Measurements from ENCODE around the gene CLCN7. TPM values are rescaled to one million over a fixed set of nuclear protein-coding genes. Genes with fewer than 3 reads are reported as not detected.
A peak's percentile ranks its signal among the peaks of the same experiment; 100 is the strongest.

The CLCN7 gene
- total and polyA plus RNA-seq, 2 of the 13 experiments (the other 11 are each of a cell fraction or from before 2014, with no cell fraction given) = 24.6 to 25.1 TPM

- TF ChIP-seq HMGXB4 (CRISPR knock-in tag; IDR thresholded peaks at IDR 0.05; ENCODE audit: borderline replicate concordance in 1 of 2, low read depth in 1 of 2) (peak in 1 of 2 experiments; percentile 44; a peak in 1 of 4 replicates), KDM2A (CRISPR knock-in tag; IDR thresholded peaks at IDR 0.05; ENCODE audit: borderline replicate concordance, low read depth) (0 out of 2 replicates have a peak, but pooled peaks have one; percentile 19), ZSCAN12 (CRISPR knock-in tag; IDR thresholded peaks at IDR 0.05) (no peak), STAG1 (CRISPR knock-in tag; IDR thresholded peaks at IDR 0.05) (peak; percentile 57), MXD1 (CRISPR knock-in tag; IDR thresholded peaks at IDR 0.05) (peak; percentile 28; the same call in 1 of the 2 replicates), YY1 (IDR thresholded peaks at IDR 0.05; ENCODE audit: insufficient read depth, insufficient replicate concordance, low read depth, low read length) (peak; percentile 28), RBFOX2 (IDR thresholded peaks at IDR 0.05; ENCODE audit: low read depth, low read length) (0 out of 2 replicates have a peak, but pooled peaks have one; percentile 45), ZNF326 (CRISPR knock-in tag; IDR thresholded peaks at IDR 0.05; ENCODE audit: borderline replicate concordance) (no peak), RBM39 (IDR thresholded peaks at IDR 0.05; ENCODE audit: low read depth, low read length, poor library complexity, severe bottlenecking) (peak; percentile 32)
- TF ChIP-seq, protein P1, sequence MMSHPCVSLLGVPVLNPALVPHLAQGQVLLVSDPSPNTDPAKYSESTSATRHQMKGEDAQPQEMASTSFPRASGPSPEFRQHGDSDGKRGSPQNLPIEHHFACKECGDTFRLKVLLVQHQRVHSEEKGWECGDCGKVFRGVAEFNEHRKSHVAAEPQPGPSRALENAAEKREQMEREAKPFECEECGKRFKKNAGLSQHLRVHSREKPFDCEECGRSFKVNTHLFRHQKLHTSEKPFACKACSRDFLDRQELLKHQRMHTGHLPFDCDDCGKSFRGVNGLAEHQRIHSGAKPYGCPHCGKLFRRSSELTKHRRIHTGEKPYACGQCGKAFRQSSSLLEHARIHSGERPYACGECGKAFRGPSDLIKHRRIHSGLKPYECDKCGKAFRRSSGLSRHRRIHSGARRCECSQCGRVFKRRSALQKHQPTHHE (CRISPR knock-in tag; IDR thresholded peaks at IDR 0.05; ENCODE audit: borderline replicate concordance) = no peak
These were observed 46.3 kb downstream of the CLCN7 start (continued) for GRCh38 chr16:1428511-1428910.
